CD4-positive, alpha-beta memory T cell (primary cell): ENCODE data around the gene PLK5. TPM values are rescaled to one million over a fixed set of nuclear protein-coding genes. Genes with fewer than 3 reads are reported as not detected.
A peak's percentile ranks its signal among the peaks of the same experiment; 100 is the strongest.

Experiments used
- CTCF ChIA-PET: fragments of 350-600 bp; sonication (Branson Sonifier 250); formaldehyde crosslinking; loops from one replicate; lab custom pipeline; 2021; ENCODE audit warnings: inconsistent platforms; ENCODE audit not compliant: partially characterized antibody; lab: Charles Lee
- POLR2A ChIA-PET: fragments of 350-600 bp; sonication (Branson Sonifier 250); formaldehyde crosslinking; loops from one replicate; lab custom pipeline; 2021; ENCODE audit not compliant: partially characterized antibody; lab: Charles Lee
- DNase-seq, 5 donors: peaks; one replicate each; pipeline versions ENCODE4 v3.0.0 to v3.0.0-alpha.2; 2020 to 2022; ENCODE audit warnings: mixed read lengths in 1 of 5
- H3K27ac ChIP-seq: one replicate; pipeline ENCODE4 v1.7.0; 2013; ENCODE audit warnings: low read depth, low read length
- H3K27me3 ChIP-seq: 2 replicates; pipeline ENCODE4 v1.7.0; 2013; ENCODE audit warnings: mild to moderate bottlenecking, low read length, moderate library complexity; ENCODE audit not compliant: insufficient read depth
- H3K36me3 ChIP-seq: 2 replicates; pipeline ENCODE4 v1.7.0; 2013; ENCODE audit warnings: mild to moderate bottlenecking, low read length, moderate library complexity; ENCODE audit not compliant: insufficient read depth
- H3K4me1 ChIP-seq: 2 replicates; pipeline ENCODE4 v1.7.0; 2013; ENCODE audit warnings: mild to moderate bottlenecking, low read length, moderate library complexity; ENCODE audit not compliant: insufficient read depth
- H3K4me3 ChIP-seq, 2 donors: one replicate each; pipeline ENCODE4 v1.7.0; 2013; ENCODE audit warnings: low read length in 2 of 2, mild to moderate bottlenecking in 1 of 2
- H3K9me3 ChIP-seq, 2 donors: one replicate each; pipeline ENCODE4 v1.7.0; 2013; ENCODE audit warnings: low read length in 2 of 2, control low read depth in 1 of 2; ENCODE audit not compliant: control insufficient read depth in 1 of 2
- H3K27ac Mint-ChIP-seq, 7 donors: one replicate each; pipeline ENCODE4 v1.8.0; 2020 to 2021; ENCODE audit warnings: mixed read lengths in 7 of 7, mild to moderate bottlenecking in 6 of 7, inconsistent platforms in 3 of 7, moderate library complexity in 3 of 7
- H3K27me3 Mint-ChIP-seq, 2 donors: one replicate each; pipeline ENCODE4 v1.8.0; 2020 to 2021; ENCODE audit warnings: mixed read lengths in 2 of 2
- H3K36me3 Mint-ChIP-seq, 2 donors: one replicate each; pipeline ENCODE4 v1.8.0; 2020 to 2021; ENCODE audit warnings: mixed read lengths in 2 of 2, inconsistent platforms in 1 of 2, mild to moderate bottlenecking in 1 of 2
- H3K4me1 Mint-ChIP-seq, 4 donors: one replicate each; pipeline ENCODE4 v1.8.0; 2020 to 2021; ENCODE audit warnings: mixed read lengths in 4 of 4, mild to moderate bottlenecking in 1 of 4
- H3K4me3 Mint-ChIP-seq, 8 donors: one replicate each; pipeline ENCODE4 v1.8.0; 2020 to 2021; ENCODE audit warnings: mixed read lengths in 8 of 8, mild to moderate bottlenecking in 7 of 8, moderate library complexity in 6 of 8, inconsistent platforms in 3 of 8
- H3K9me3 Mint-ChIP-seq, 8 donors: one replicate each; pipeline ENCODE4 v1.8.0; 2020 to 2021; ENCODE audit warnings: mixed read lengths in 8 of 8, mild to moderate bottlenecking in 5 of 8, inconsistent platforms in 3 of 8, moderate library complexity in 1 of 8
- intact Hi-C: fragments of 100-400 bp; cut with micrococcal nuclease; formaldehyde crosslinking; loops from one replicate; pipeline ENCODE4 v1.15.1; 2023
- polyA plus RNA-seq, 2 donors: library from polyadenylated mRNA; unstranded; fragments of 300-500 nt; fragmentation: Illumina TruSeq; gene quantifications; one replicate each; pipeline ENCODE4 v1.2.3, GENCODE V29; 2021
- total RNA-seq, 2 experiments: library from RNA; stranded (reverse); gene quantifications; one replicate each; pipeline ENCODE4 v1.2.3, GENCODE V29; 2021

The PLK5 gene
- total and polyA plus RNA-seq, 4 experiments from 2014 or later, result not detected

DNA sequence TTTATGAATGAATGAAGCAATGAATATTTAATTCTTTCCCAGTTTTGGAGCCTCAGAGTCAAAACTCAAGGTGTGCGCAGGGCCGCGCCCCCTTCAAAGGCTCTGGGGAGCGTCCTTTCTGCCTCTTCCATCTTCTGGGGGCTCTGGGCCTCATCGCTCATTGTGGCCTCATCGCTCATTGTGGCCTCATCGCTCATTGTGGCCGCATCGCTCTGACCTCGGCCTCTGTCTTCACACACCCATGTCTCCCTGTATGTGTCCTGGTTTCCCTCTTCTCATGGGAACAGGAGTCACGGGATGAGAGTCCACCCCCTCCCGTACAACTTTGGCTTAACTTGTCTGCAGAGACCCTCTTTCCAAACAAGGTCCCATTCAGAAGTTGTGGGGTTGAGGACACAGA, 47.5 kb downstream of the PLK5 start:
- DNase-seq, result no peak
- H3K4me3 ChIP-seq, result no peak overlapping the region
- peaks cover 2% of the 10 kb centered on the region in 2 donors for H3K27me3 Mint-ChIP-seq
- H3K4me3 Mint-ChIP-seq, result no peak overlapping the region
- no peaks in the 10 kb centered on the region for H3K36me3 ChIP-seq
- peaks cover 0 to 2% of the 10 kb centered on the region in 2 donors for H3K36me3 Mint-ChIP-seq
- H3K27ac ChIP-seq, result no peak overlapping the region
- intact Hi-C loops, result no loop called here
- CTCF ChIA-PET, result no interaction called here
- H3K4me1 ChIP-seq, result peaks cover 7% of the 10 kb centered on the region
- no peaks in the 10 kb centered on the region for H3K27me3 ChIP-seq
- no peaks in the 10 kb centered on the region for H3K9me3 ChIP-seq
- peaks cover 0 to 2% (median 0%) of the 10 kb centered on the region in 8 donors for H3K9me3 Mint-ChIP-seq
- H3K4me1 Mint-ChIP-seq, result peaks cover 2 to 11% (median 4%) of the 10 kb centered on the region in 4 donors
- peak overlapping the region in 3 of 7 donors; percentile 8 to 24 (median 13) for H3K27ac Mint-ChIP-seq
- POLR2A ChIA-PET, result no interaction called here

DNA sequence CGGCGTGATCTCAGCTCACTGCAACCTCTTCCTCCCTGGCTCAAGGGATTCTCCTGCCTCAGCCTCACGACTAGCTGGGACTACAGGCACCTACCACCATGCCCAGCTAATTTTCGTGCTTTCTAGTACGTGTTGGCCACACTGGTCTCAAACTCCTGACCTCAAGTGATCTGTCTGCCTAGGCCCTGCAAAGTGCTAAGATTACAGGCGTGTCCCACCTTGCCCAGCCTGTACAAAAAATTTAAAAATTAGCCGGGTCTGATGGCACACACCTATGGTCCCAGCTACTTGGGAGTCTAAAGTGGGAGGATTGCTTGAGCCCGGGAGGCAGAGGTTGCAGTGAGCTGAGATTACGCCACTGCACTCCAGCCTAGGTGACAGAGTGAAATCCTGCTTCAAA, 48.9 kb downstream of the PLK5 start:
- POLR2A ChIA-PET, result no interaction called here

DNA sequence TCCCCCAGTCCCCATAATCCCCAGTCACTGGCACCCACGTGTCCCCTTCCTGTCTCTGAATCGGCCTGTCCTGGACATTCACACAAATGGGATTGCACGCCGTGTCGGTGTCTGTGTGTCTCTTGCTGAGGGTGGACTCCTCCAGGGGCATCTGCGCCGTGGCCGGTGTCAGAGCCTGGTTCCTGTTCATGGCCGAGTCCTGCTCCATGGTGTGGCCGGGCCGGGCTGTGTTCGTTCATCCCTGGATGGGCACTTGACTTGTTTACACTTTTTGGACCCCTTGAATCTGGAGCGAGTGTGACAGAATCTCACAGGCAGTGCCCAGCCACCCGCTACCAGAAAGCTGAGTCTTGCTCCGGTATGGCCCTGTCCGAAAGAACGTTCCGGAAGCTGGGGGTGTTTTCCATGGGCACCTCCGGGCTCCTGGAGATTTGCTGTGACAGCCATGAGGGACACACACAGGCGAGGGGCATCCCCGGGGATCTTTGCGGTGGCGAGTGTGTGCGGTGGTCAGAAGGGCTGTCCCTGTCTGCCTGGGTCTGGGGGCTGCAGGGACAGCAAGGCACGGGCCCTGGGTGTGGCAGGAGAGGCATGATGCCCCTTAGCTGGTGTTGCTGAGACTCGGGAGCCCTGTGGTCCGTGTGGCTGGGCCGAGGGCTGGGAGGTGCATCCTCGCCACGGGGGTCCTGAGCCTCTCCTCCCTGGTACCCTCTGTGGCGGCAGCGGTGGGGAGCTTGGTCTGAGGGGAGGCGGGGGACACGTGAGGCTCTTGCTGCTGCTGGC, 50.7 kb downstream of the PLK5 start:
- CTCF ChIA-PET, result no interaction called here
- H3K36me3 Mint-ChIP-seq, result peaks cover 0 to 5% of the 10 kb centered on the region in 2 donors
- no peak overlapping the region for H3K27ac Mint-ChIP-seq
- H3K4me3 Mint-ChIP-seq, result no peak overlapping the region
- H3K27me3 Mint-ChIP-seq, result peaks cover 2% of the 10 kb centered on the region in 2 donors
- Histone ChIP-seq H3K9me3 (no peaks in the 10 kb centered on the region), H3K36me3 (no peaks in the 10 kb centered on the region), H3K4me3 (no peak overlapping the region), H3K27ac (no peak overlapping the region), H3K27me3 (no peaks in the 10 kb centered on the region), H3K4me1 (no peaks in the 10 kb centered on the region)
- no peak for DNase-seq
- POLR2A ChIA-PET, result no interaction called here
- peaks cover 2 to 11% (median 4%) of the 10 kb centered on the region in 4 donors for H3K4me1 Mint-ChIP-seq
- peaks cover 0 to 2% (median 0%) of the 10 kb centered on the region in 8 donors for H3K9me3 Mint-ChIP-seq
- intact Hi-C loops, result no loop called here

More for the DNA sequence above, 48.9 kb downstream of the PLK5 start:
- peaks cover 2% of the 10 kb centered on the region in 2 donors for H3K27me3 Mint-ChIP-seq
- H3K27ac Mint-ChIP-seq, result no peak overlapping the region
- peaks cover 2 to 11% (median 4%) of the 10 kb centered on the region in 4 donors for H3K4me1 Mint-ChIP-seq
- CTCF ChIA-PET, result no interaction called here
- peaks cover 0 to 2% (median 0%) of the 10 kb centered on the region in 8 donors for H3K9me3 Mint-ChIP-seq
- Histone ChIP-seq H3K36me3 (no peaks in the 10 kb centered on the region), H3K4me3 (no peak overlapping the region), H3K27me3 (no peaks in the 10 kb centered on the region), H3K9me3 (no peaks in the 10 kb centered on the region), H3K27ac (no peak overlapping the region), H3K4me1 (peaks cover 7% of the 10 kb centered on the region)
- DNase-seq, result no peak
- H3K36me3 Mint-ChIP-seq, result peaks cover 0 to 2% of the 10 kb centered on the region in 2 donors
- intact Hi-C loops, result no loop called here
- no peak overlapping the region for H3K4me3 Mint-ChIP-seq

DNA sequence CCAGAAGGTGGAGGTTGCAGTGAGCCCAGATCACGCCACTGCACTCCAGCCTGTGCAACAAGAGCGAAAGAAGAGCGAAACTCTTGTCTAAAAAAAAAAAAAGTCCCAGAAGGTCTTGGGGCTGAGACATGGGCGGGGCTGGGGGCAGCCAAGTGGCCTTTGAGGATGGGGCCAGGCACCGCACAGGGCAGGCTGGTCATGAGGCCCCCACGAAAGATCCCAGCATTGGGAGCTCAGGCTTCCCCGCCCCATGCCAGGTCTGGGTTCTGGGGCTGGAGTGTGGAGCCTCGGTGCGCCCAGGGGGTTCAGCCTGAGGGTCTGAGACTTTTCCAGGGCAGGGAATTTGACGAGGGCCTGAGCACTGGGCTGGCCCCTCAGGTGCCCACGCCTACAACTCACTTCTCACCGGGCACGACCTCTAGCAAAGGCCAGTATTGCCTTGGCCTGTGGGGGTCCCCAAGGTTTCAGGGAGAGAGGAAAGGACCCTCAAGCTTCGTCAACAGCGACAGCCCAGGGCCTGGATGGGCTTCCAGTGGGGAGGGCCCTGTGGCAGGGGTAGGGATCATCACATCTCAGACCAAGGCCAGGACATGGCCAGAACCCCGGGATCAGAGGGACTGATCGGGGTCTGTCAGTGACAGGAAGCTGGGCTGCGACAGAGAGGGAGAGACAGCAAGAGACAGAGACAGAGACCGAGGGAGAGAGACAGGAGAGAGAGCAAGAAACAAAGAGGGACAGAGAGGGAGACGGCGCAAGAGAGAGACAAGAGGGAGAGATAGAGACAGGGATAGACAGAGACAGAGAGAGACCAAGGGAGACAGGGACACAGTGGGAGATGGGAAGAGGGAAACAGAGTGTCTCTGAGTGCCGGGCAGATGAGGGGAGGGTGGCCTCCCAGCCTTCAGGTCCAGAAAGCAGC, 51.7 kb downstream of the PLK5 start:
- Histone ChIP-seq H3K9me3 (no peaks in the 10 kb centered on the region), H3K4me3 (no peak overlapping the region), H3K36me3 (no peaks in the 10 kb centered on the region), H3K27ac (no peak overlapping the region), H3K4me1 (no peaks in the 10 kb centered on the region), H3K27me3 (no peaks in the 10 kb centered on the region)
- POLR2A ChIA-PET, result interaction anchor here (1.0 kb wide), 1 partner anchor 17 kb away, joined by 4 read pairs; the partner anchor contains the start of gene MBD3
- CTCF ChIA-PET, result interaction anchor here (1.3 kb wide), 1 partner anchor 14 kb away, joined by 3 read pairs; no protein-coding TSS in a partner anchor
- no peak for DNase-seq
- peaks cover 4 to 9% of the 10 kb centered on the region in 2 donors for H3K36me3 Mint-ChIP-seq
- no peaks in the 10 kb centered on the region for H3K9me3 Mint-ChIP-seq
- intact Hi-C loops, result no loop called here
- peak overlapping the region in 2 of 7 donors; percentile 7 to 76 for H3K27ac Mint-ChIP-seq
- H3K4me1 Mint-ChIP-seq, result peaks cover 0 to 2% (median under 1%) of the 10 kb centered on the region in 4 donors
- H3K4me3 Mint-ChIP-seq, result no peak overlapping the region
- no peaks in the 10 kb centered on the region for H3K27me3 Mint-ChIP-seq

DNA sequence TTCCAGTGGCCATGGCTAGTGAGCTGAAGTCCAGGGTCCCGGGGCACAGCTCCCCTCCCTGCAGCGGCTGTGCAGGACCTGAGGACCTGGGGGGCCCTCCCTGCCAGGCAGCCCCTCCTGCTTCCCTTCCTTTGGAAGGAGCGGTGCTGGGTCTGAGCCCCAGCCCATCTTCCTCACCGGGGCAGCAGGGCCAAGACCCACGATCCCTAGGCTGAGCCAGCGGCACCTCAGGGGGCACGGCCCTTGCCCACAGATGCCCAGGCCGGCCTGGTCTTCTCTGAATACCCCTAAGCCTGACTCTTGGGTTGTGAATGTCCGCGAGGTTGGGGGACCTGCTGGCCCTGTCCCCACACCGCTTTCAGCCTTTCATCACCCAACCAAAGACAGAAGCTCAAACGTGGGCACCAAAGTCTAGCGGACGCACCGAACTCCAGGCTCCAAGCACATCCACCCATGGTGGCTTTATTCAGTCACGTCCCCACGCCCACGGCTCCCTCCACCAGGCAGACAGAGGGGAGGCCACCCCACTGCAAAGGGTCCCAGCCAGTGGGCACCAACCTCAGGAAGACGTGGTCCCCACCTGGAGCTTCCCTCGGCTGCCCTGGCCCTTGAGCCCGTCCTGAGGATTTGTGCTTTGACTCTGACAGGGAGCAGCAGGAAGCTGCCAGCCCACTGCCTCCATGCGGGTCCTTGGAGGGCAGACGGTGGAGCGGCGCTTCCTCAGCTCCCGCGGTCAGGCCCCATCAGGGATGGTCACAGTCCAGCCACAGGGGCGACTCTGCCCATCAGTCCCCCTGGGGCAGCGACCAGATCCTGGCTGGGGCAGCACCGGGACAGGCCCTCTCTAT, 52.6 kb downstream of the PLK5 start:
- peaks cover 7 to 12% of the 10 kb centered on the region in 2 donors for H3K36me3 Mint-ChIP-seq
- Histone ChIP-seq H3K36me3 (peaks cover 7% of the 10 kb centered on the region), H3K9me3 (no peaks in the 10 kb centered on the region), H3K4me1 (no peaks in the 10 kb centered on the region), H3K4me3 (no peak overlapping the region), H3K27ac (no peak overlapping the region), H3K27me3 (no peaks in the 10 kb centered on the region)
- peaks cover 0 to 2% (median 0%) of the 10 kb centered on the region in 4 donors for H3K4me1 Mint-ChIP-seq
- no peak overlapping the region for H3K4me3 Mint-ChIP-seq
- H3K27ac Mint-ChIP-seq, result no peak overlapping the region
- no peaks in the 10 kb centered on the region for H3K9me3 Mint-ChIP-seq
- intact Hi-C loops, result no loop called here
- no peak for DNase-seq
- CTCF ChIA-PET, result interaction anchor here (1.3 kb wide), 1 partner anchor 14 kb away, joined by 3 read pairs; no protein-coding TSS in a partner anchor
- H3K27me3 Mint-ChIP-seq, result no peaks in the 10 kb centered on the region
- POLR2A ChIA-PET, result interaction anchor here (1.0 kb wide), 1 partner anchor 16 kb away, joined by 4 read pairs; the partner anchor contains the start of gene MBD3

DNA sequence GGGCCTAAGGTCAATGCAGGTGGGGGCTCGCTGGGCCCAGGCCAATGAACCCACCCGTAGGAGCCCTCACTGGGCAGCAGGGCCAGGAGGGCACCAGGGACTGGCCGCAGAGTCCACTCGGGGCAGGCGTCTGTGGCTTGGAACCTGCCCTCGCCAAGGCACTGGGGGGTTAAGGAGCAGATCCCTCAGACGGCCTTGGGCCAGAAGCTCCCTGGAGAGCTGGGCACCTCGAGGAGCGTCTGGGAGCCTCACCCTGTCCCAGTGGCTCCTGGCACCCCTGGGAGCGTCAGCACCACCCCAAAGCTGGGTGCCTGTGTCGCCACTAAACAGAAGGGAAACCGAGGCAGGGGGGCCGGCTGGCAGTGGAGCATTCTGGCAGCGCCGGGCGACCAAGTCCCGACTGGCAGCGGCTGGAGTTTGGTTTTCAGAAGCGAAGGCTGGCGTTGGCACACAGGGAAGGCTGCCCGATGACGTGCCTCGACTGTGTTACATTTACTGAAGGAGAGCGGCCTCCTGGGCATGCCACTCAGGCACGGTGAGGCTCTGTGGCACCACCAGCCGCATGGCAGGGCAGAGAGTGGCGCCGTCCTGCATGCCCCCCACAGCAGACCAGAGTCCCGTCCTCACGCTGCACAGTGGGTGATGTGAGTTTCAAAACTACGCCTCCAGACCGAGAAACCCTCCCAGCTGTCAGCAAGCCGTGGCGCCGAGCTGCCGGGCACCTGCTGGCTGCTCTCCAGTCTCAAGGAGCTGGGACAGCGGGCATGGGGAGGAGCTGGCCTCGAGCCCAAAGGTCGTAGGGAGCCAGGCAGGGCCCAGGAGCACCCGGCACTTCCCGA, 53.4 kb downstream of the PLK5 start:
- Histone ChIP-seq H3K4me1 (no peaks in the 10 kb centered on the region), H3K9me3 (no peaks in the 10 kb centered on the region), H3K36me3 (peaks cover 9% of the 10 kb centered on the region), H3K27me3 (no peaks in the 10 kb centered on the region), H3K4me3 (no peak overlapping the region), H3K27ac (no peak overlapping the region)
- intact Hi-C loops, result no loop called here
- Mint-ChIP-seq H3K36me3 (peaks cover 10 to 13% of the 10 kb centered on the region in 2 donors), H3K4me1 (peaks cover 0 to 2% (median 0%) of the 10 kb centered on the region in 4 donors), H3K27ac (no peak overlapping the region), H3K27me3 (no peaks in the 10 kb centered on the region), H3K9me3 (no peaks in the 10 kb centered on the region), H3K4me3 (no peak overlapping the region)
- ChIA-PET CTCF (no interaction called here), POLR2A (no interaction called here)
- no peak for DNase-seq
